Measurements from ENCODE around the gene TMIGD1.
A peak's percentile ranks its signal among the peaks of the same experiment; 100 is the strongest.

Gene TMIGD1

DNA sequence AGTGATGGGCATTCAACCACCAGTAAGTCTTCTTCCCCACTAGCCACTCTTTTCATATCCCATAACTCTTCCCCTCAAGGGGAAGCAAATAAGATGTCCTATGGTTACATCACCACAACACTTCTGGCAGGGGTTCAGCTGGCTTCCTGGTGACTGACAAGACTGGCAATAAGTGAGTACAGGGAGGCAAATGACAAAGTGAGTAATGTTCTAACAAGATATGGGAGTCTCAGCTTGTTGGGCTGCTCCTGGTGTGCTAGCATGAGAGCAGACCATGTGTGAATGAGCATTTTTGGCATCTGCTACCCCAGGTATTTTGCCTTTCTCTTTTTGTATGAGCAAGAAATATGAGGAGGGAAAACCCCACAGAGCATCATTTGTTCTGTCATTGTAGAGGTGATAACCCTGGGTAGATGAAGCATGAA lies 9.9 kb downstream of the TMIGD1 start:
- H3K9ac ChIP-seq (ENCODE audit: low read length): no peak overlapping the region
- H3K4me1 ChIP-seq (ENCODE audit: control insufficient read depth, insufficient read depth, low read length): no peaks in the 10 kb centered on the region
- no peaks in the 10 kb centered on the region for H3K36me3 ChIP-seq (ENCODE audit: control insufficient read depth, insufficient read depth, low read length, severe bottlenecking)
- no peak overlapping the region for H3K4me3 ChIP-seq (ENCODE audit: low read length)
- peak; percentile 22 for DNase-seq (ENCODE audit: low read depth)
- no peaks in the 10 kb centered on the region for H3K27me3 ChIP-seq (replicated peaks; ENCODE audit: control insufficient read depth, insufficient read depth, low read length)
- no peaks in the 10 kb centered on the region for H3K9me3 ChIP-seq (ENCODE audit: control insufficient read depth, low read length)

DNA sequence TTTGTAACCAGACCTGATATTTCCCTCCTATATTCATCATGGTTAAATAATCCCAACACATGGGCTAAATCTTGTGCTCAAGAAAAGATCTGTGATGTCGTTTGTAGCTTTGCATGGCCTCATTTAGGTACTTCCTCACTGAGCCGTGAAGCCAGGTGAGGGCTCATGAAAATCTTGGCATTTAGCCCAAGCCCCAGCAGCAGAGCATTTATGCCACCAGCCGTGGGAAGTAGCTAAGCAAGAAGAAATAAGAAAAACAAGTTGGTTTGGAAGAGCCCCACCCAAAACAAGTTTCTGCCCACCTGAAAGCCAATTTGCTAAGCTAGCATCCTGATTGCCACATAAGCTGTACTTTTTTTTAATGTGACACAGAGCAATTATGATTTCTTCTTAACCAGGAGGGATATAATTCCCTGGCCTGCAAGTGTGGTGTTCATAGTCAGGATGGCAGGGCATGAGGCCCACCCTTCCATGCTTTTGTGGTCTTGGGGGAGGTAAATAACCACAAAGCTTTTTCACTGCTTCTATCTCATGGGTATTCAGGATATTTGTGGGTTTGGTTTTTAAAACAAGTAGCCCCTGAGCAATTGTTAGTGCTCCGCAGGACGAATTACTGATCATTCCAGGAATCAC lies 10.5 kb downstream of the TMIGD1 start:
- H3K4me1 ChIP-seq (ENCODE audit: control insufficient read depth, insufficient read depth, low read length): no peaks in the 10 kb centered on the region
- DNase-seq (ENCODE audit: low read depth): no peak
- no peak overlapping the region for H3K4me3 ChIP-seq (ENCODE audit: low read length)
- H3K9ac ChIP-seq (ENCODE audit: low read length): no peak overlapping the region
- H3K9me3 ChIP-seq (ENCODE audit: control insufficient read depth, low read length): no peaks in the 10 kb centered on the region
- no peaks in the 10 kb centered on the region for H3K36me3 ChIP-seq (ENCODE audit: control insufficient read depth, insufficient read depth, low read length, severe bottlenecking)
- H3K27me3 ChIP-seq (replicated peaks; ENCODE audit: control insufficient read depth, insufficient read depth, low read length): no peaks in the 10 kb centered on the region

DNA sequence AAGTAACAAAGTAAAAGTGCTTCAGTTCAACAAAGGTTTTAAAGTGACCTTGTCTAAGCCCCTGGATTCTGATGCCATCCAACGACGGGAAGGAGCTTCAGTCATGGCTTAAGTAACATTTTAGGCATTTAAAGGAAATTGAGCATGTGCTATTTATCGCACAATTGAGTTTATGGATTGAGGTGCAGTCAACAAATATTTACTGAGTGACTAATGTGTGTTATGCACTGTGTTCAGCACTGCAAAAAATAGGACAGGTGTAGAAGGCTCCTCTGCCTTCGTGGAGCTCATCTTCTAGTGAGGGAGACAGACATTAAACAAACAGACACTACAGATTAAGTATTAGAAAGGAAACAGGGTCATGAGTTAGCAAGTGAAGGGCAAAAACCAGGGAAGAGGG lies 12.5 kb downstream of the TMIGD1 start:
- Histone ChIP-seq H3K4me1 (ENCODE audit: control insufficient read depth, insufficient read depth, low read length) (no peaks in the 10 kb centered on the region), H3K9me3 (ENCODE audit: control insufficient read depth, low read length) (no peaks in the 10 kb centered on the region), H3K27me3 (replicated peaks; ENCODE audit: control insufficient read depth, insufficient read depth, low read length) (no peaks in the 10 kb centered on the region), H3K4me3 (ENCODE audit: low read length) (no peak overlapping the region), H3K9ac (ENCODE audit: low read length) (no peak overlapping the region), H3K36me3 (ENCODE audit: control insufficient read depth, insufficient read depth, low read length, severe bottlenecking) (no peaks in the 10 kb centered on the region)
- DNase-seq (ENCODE audit: low read depth): no peak

DNA sequence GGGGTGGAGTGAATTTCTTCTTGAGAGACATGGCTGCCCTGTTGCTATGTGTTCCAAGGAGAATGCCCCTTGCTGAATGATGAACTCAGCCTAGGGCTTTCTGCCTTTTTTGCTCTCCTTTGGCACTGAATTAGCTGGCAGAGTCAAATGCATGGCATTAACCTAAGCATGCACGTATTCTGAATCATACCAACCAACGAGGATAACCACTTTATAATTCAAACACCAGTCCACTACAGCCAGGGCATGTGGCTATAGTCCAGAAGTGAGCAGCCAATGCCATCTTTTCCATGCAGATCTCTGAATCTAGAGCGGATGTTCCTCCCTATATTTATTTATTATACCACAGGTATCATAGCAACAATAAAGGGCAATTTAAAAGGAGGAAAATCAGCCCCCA lies 15.7 kb downstream of the TMIGD1 start:
- no peak for DNase-seq (ENCODE audit: low read depth)
- H3K9me3 ChIP-seq (ENCODE audit: control insufficient read depth, low read length): no peaks in the 10 kb centered on the region

DNA sequence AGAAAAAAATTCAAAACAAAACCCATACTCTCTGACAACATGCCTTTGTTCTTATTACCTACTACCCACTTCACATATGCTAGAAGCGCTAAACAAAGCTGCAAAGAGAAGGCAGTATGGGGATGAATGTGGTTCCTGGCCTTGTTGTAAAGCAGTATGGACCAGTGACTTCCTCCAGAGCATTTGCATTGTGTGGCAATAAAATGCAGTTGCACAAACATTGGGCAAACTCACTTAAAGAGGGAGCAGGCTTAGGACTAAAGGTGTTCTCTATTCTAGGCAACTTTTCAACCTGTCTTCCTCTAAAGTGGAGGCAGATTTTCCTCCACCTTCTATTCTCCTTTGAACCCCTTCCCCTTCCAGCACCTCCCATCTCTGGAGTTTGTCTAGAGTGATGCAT lies 17.1 kb downstream of the TMIGD1 start:
- H3K9ac ChIP-seq (ENCODE audit: low read length): no peak overlapping the region
- no peak for DNase-seq (ENCODE audit: low read depth)
- H3K4me1 ChIP-seq (ENCODE audit: control insufficient read depth, insufficient read depth, low read length): peaks cover 6% of the 10 kb centered on the region
- H3K9me3 ChIP-seq (ENCODE audit: control insufficient read depth, low read length): no peaks in the 10 kb centered on the region
- H3K27me3 ChIP-seq (replicated peaks; ENCODE audit: control insufficient read depth, insufficient read depth, low read length): no peaks in the 10 kb centered on the region
- H3K4me3 ChIP-seq (ENCODE audit: low read length): no peak overlapping the region
- H3K36me3 ChIP-seq (ENCODE audit: control insufficient read depth, insufficient read depth, low read length, severe bottlenecking): no peaks in the 10 kb centered on the region

More for the DNA sequence above, 15.7 kb downstream of the TMIGD1 start:
- Histone ChIP-seq H3K36me3 (ENCODE audit: control insufficient read depth, insufficient read depth, low read length, severe bottlenecking) (no peaks in the 10 kb centered on the region), H3K27me3 (replicated peaks; ENCODE audit: control insufficient read depth, insufficient read depth, low read length) (no peaks in the 10 kb centered on the region), H3K9ac (ENCODE audit: low read length) (no peak overlapping the region), H3K4me3 (ENCODE audit: low read length) (no peak overlapping the region), H3K4me1 (ENCODE audit: control insufficient read depth, insufficient read depth, low read length) (no peaks in the 10 kb centered on the region)

DNA sequence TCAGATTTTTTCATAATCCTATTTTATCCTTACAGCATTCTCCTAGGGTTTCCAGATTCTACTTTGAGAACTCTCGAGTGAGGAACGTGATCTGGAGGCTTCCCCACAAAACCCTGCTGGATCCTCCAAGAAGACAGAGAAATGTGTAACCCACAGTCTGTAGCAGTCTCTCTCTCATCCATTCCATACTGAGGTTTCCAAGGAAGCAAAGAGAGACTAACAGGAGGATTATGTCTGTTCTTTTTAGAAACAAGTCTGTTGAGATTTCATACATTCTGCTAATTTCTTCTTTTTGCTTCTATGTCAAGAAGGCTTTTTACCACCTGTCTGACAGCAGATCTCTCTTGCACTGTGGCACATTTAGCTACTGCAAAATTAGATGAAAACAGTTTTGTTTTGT lies 18.8 kb downstream of the TMIGD1 start:
- H3K27me3 ChIP-seq (replicated peaks; ENCODE audit: control insufficient read depth, insufficient read depth, low read length): no peaks in the 10 kb centered on the region

DNA sequence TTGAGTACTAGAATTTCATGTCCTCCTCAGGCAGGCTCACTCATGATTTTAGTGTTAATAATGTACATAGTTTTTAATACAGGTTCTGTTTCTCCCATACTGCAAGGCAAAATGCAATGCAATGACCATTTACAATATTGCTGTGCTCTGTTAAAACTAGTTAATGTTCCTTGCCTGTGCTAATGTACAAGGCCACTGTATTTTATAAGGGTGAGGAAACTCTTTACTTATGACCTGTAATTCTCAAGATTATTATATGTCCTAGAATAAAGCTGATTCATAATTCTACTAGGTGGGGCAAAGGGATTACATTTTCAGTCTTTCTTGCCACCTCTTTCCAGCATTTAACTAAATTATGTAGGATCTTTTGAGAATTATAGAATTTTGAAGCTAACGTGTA lies 19.4 kb downstream of the TMIGD1 start:
- Histone ChIP-seq H3K27me3 (replicated peaks; ENCODE audit: control insufficient read depth, insufficient read depth, low read length) (no peaks in the 10 kb centered on the region), H3K36me3 (ENCODE audit: control insufficient read depth, insufficient read depth, low read length, severe bottlenecking) (no peaks in the 10 kb centered on the region), H3K9ac (ENCODE audit: low read length) (no peak overlapping the region), H3K4me1 (ENCODE audit: control insufficient read depth, insufficient read depth, low read length) (peaks cover 7% of the 10 kb centered on the region), H3K9me3 (ENCODE audit: control insufficient read depth, low read length) (no peaks in the 10 kb centered on the region), H3K4me3 (ENCODE audit: low read length) (no peak overlapping the region)
- no peak for DNase-seq (ENCODE audit: low read depth)

More for the DNA sequence above, 18.8 kb downstream of the TMIGD1 start:
- no peak for DNase-seq (ENCODE audit: low read depth)
- Histone ChIP-seq H3K36me3 (ENCODE audit: control insufficient read depth, insufficient read depth, low read length, severe bottlenecking) (no peaks in the 10 kb centered on the region), H3K9me3 (ENCODE audit: control insufficient read depth, low read length) (no peaks in the 10 kb centered on the region), H3K4me1 (ENCODE audit: control insufficient read depth, insufficient read depth, low read length) (peaks cover 7% of the 10 kb centered on the region), H3K4me3 (ENCODE audit: low read length) (no peak overlapping the region), H3K9ac (ENCODE audit: low read length) (no peak overlapping the region)

DNA sequence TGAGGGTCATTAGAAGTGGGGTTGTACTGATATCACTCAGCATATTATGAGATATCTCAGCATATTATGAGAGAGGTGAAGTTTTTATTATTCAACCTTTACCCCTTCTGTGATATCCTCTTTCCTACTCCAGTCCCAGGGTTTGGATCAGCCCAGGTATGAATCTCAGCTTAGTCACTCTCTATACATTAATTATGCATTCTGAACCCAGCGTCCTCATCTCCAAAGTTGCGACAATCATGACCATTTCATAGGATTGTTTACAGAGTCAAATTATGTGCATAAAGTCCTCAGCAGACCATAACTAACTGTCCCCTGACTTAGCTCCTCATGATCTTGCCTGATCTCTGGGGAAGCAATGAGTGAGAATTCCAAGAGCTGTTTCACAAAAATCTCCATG lies 21.6 kb downstream of the TMIGD1 start:
- H3K36me3 ChIP-seq (ENCODE audit: control insufficient read depth, insufficient read depth, low read length, severe bottlenecking): no peaks in the 10 kb centered on the region
- no peaks in the 10 kb centered on the region for H3K27me3 ChIP-seq (replicated peaks; ENCODE audit: control insufficient read depth, insufficient read depth, low read length)
- no peaks in the 10 kb centered on the region for H3K9me3 ChIP-seq (ENCODE audit: control insufficient read depth, low read length)
- DNase-seq (ENCODE audit: low read depth): no peak
- peaks cover 7% of the 10 kb centered on the region for H3K4me1 ChIP-seq (ENCODE audit: control insufficient read depth, insufficient read depth, low read length)
- no peak overlapping the region for H3K4me3 ChIP-seq (ENCODE audit: low read length)
- no peak overlapping the region for H3K9ac ChIP-seq (ENCODE audit: low read length)

DNA sequence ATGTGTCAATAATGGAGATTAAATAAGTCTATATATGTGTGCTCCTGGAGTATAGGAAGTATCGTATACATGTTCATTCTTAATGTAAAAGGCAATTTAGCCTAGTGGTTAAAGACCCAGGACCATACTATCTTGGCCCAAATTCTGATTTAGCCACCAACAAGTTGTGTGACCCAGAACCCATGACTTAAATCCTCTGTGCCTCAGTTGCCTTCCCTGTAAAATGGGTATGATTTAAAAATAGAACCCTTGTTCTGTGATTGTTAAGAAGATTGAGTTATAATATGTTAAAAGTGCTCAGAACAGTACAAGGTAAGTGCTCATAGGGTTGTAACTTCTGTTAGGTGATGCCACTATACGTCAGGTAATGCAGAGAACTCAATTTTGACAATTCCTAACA lies 23.3 kb downstream of the TMIGD1 start:
- Histone ChIP-seq H3K4me1 (ENCODE audit: control insufficient read depth, insufficient read depth, low read length) (peaks cover 7% of the 10 kb centered on the region), H3K36me3 (ENCODE audit: control insufficient read depth, insufficient read depth, low read length, severe bottlenecking) (no peaks in the 10 kb centered on the region), H3K27me3 (replicated peaks; ENCODE audit: control insufficient read depth, insufficient read depth, low read length) (no peaks in the 10 kb centered on the region), H3K9me3 (ENCODE audit: control insufficient read depth, low read length) (no peaks in the 10 kb centered on the region), H3K4me3 (ENCODE audit: low read length) (no peak overlapping the region), H3K9ac (ENCODE audit: low read length) (no peak overlapping the region)
- no peak for DNase-seq (ENCODE audit: low read depth)

DNA sequence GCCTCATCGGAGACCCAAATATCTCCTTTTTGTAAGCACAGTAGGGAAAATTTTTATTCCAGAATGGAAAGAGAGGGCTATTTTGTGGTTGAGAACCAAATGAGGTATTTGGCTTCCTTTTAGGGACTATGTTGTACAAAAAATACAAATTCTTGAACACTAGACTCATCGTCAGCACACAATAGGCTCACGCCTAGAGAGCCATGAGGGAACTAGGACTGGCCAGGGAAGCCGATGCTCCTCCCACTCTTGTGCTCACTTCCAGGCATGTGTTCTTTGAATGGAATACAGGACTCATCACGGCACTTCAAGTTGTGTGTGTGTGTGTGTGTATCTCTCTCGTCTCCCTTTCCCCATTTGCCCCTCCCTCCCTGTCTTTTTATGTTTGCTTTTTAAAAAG lies 24.3 kb downstream of the TMIGD1 start:
- no peak for DNase-seq (ENCODE audit: low read depth)
- H3K4me3 ChIP-seq (ENCODE audit: low read length): no peak overlapping the region
- peaks cover 7% of the 10 kb centered on the region for H3K4me1 ChIP-seq (ENCODE audit: control insufficient read depth, insufficient read depth, low read length)

DNA sequence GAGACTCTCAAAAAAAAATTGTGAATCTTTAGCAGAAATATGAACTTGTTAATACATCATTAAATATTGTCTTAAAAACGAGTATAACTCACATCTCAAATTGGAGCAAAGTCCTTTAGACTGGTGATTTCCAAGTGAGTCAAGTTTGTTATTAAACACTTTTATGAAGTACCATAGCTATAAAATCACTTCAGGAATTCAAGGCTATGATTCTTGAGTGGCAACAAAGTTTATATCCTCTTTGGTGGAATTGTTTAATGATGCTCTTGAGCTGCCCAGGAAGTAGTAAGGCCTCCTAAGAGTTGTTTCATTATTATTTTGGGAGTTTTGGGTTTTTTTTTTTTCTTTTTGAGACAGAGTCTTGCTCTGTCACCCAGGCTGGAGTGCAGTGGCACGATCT lies 25.5 kb downstream of the TMIGD1 start:
- no peak for DNase-seq (ENCODE audit: low read depth)
- no peaks in the 10 kb centered on the region for H3K36me3 ChIP-seq (ENCODE audit: control insufficient read depth, insufficient read depth, low read length, severe bottlenecking)
- peaks cover 7% of the 10 kb centered on the region for H3K4me1 ChIP-seq (ENCODE audit: control insufficient read depth, insufficient read depth, low read length)
- no peak overlapping the region for H3K4me3 ChIP-seq (ENCODE audit: low read length)
- H3K9me3 ChIP-seq (ENCODE audit: control insufficient read depth, low read length): no peaks in the 10 kb centered on the region
- no peaks in the 10 kb centered on the region for H3K27me3 ChIP-seq (replicated peaks; ENCODE audit: control insufficient read depth, insufficient read depth, low read length)
- no peak overlapping the region for H3K9ac ChIP-seq (ENCODE audit: low read length)

More for the DNA sequence above, 24.3 kb downstream of the TMIGD1 start:
- Histone ChIP-seq H3K36me3 (ENCODE audit: control insufficient read depth, insufficient read depth, low read length, severe bottlenecking) (no peaks in the 10 kb centered on the region), H3K9me3 (ENCODE audit: control insufficient read depth, low read length) (no peaks in the 10 kb centered on the region), H3K27me3 (replicated peaks; ENCODE audit: control insufficient read depth, insufficient read depth, low read length) (no peaks in the 10 kb centered on the region), H3K9ac (ENCODE audit: low read length) (no peak overlapping the region)

DNA sequence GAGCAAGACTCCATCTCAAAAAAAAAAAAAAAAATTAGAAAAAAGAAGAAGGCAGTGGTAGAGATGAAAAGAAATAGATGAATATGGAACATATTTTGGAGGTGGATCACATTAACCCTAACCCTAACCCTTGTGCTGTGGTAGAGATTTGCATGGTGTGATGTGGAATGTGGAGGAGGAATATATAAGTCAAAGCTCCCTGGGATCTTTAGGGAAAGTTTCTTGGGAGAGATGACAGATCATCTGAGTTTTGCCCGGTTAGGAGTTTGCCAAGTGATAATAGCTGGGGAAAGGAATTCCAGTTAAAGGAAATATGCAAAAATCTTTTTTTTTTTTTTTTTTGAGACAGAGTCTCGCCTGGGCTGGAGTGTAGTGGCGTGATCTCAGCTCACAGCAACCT lies 29.1 kb downstream of the TMIGD1 start:
- Histone ChIP-seq H3K4me3 (ENCODE audit: low read length) (no peak overlapping the region), H3K36me3 (ENCODE audit: control insufficient read depth, insufficient read depth, low read length, severe bottlenecking) (no peaks in the 10 kb centered on the region), H3K9me3 (ENCODE audit: control insufficient read depth, low read length) (no peaks in the 10 kb centered on the region), H3K4me1 (ENCODE audit: control insufficient read depth, insufficient read depth, low read length) (no peaks in the 10 kb centered on the region), H3K27me3 (replicated peaks; ENCODE audit: control insufficient read depth, insufficient read depth, low read length) (no peaks in the 10 kb centered on the region), H3K9ac (ENCODE audit: low read length) (no peak overlapping the region)
- DNase-seq (ENCODE audit: low read depth): no peak
